SK-N-SH (cell line): ENCODE results near the gene ZNF587.
"Not testable (repeated sequence)": the region's sequence is repeated elsewhere in the genome, so short reads cannot be mapped to it uniquely, and the experiment has no call there.

Experiments
- CTCF ChIP-seq: fragments of 200-600 bp; sonication (generic); IDR thresholded peaks from 2 replicates; pipeline ENCODE4 v1.6.1; 2017; ENCODE audit warnings: antibody characterized with exemption, mild to moderate bottlenecking, moderate library complexity
- ELF1 ChIP-seq: IDR thresholded peaks from 2 replicates; pipeline ENCODE4 v1.4.0; 2012
- FOXM1 ChIP-seq: IDR thresholded peaks from 2 replicates; pipeline ENCODE4 v1.4.0; 2012; ENCODE audit warnings: low read depth, mild to moderate bottlenecking
- JUND ChIP-seq: IDR thresholded peaks from 2 replicates; pipeline ENCODE4 v1.4.0; 2012
- NRF1 ChIP-seq: IDR thresholded peaks from 2 replicates; pipeline ENCODE4 v1.6.1; 2012; ENCODE audit warnings: low read depth, mild to moderate bottlenecking, low read length
- POLR2AphosphoS5 ChIP-seq: IDR thresholded peaks from 2 replicates; pipeline ENCODE4 v1.6.1; 2012; ENCODE audit warnings: low read depth, low read length
- RAD21 ChIP-seq: IDR thresholded peaks from 2 replicates; pipeline ENCODE4 v1.6.1; 2012; ENCODE audit warnings: mild to moderate bottlenecking, low read length
- REST ChIP-seq: IDR thresholded peaks from 2 replicates; pipeline ENCODE4 v1.6.1; 2012; ENCODE audit warnings: mild to moderate bottlenecking, low read depth, low read length, moderate library complexity
- TCF12 ChIP-seq: IDR thresholded peaks from 2 replicates; pipeline ENCODE4 v1.4.0; 2012
- TF ChIP-seq, protein P1 (sequence below): fragments of 150-350 bp; IDR thresholded peaks from 2 replicates; pipeline ENCODE4 v1.6.1; 2017; ENCODE audit warnings: antibody characterized with exemption, low read length, low read depth, borderline replicate concordance
- TF ChIP-seq, protein P2 (sequence below): IDR thresholded peaks from 2 replicates; pipeline ENCODE4 v1.4.0; 2012; ENCODE audit warnings: low read depth, borderline replicate concordance

DNA sequence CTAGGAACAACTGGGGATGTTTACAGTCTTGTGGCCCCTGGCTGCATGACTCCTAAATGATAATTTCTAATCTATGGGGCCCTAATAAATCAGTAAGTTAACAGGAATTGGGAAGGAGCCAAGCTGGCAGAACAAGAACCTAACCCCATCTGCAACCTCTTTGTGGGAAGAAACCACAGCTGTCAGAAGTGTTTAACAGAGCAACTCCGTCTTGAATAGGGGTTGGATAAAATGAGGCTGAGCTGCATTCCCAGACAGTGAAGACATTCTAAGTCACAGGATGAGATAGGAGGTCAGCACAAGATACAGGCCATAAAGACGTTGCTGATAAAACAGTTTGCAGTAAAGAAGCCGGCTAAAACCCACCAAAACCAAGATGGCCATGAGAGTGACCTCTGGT is 41.0 kb downstream of the ZNF587 start:
- not testable (repeated sequence) for TF ChIP-seq CTCF, NRF1, REST, JUND, RAD21, FOXM1, POLR2AphosphoS5, ELF1
- TF ChIP-seq, protein P1, sequence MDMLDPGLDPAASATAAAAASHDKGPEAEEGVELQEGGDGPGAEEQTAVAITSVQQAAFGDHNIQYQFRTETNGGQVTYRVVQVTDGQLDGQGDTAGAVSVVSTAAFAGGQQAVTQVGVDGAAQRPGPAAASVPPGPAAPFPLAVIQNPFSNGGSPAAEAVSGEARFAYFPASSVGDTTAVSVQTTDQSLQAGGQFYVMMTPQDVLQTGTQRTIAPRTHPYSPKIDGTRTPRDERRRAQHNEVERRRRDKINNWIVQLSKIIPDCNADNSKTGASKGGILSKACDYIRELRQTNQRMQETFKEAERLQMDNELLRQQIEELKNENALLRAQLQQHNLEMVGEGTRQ: not testable (repeated sequence)
- TF ChIP-seq TCF12: peak; percentile 53; the same call in 1 of the 2 replicates
- TF ChIP-seq, protein P2, sequence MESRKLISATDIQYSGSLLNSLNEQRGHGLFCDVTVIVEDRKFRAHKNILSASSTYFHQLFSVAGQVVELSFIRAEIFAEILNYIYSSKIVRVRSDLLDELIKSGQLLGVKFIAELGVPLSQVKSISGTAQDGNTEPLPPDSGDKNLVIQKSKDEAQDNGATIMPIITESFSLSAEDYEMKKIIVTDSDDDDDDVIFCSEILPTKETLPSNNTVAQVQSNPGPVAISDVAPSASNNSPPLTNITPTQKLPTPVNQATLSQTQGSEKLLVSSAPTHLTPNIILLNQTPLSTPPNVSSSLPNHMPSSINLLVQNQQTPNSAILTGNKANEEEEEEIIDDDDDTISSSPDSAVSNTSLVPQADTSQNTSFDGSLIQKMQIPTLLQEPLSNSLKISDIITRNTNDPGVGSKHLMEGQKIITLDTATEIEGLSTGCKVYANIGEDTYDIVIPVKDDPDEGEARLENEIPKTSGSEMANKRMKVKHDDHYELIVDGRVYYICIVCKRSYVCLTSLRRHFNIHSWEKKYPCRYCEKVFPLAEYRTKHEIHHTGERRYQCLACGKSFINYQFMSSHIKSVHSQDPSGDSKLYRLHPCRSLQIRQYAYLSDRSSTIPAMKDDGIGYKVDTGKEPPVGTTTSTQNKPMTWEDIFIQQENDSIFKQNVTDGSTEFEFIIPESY: not testable (repeated sequence)
